GM19452 (cell line): ENCODE measurements around the gene CA14.
"Not testable (repeated sequence)": the region's sequence is repeated elsewhere in the genome, so short reads cannot be mapped to it uniquely, and the experiment has no call there.

Experiments used
- ATAC-seq: cut with Tn5 transposase; IDR thresholded peaks from one replicate; pipeline ENCODE4 v1.9.1; 2021; ENCODE audit not compliant: unreplicated experiment

CA14 gene

DNA sequence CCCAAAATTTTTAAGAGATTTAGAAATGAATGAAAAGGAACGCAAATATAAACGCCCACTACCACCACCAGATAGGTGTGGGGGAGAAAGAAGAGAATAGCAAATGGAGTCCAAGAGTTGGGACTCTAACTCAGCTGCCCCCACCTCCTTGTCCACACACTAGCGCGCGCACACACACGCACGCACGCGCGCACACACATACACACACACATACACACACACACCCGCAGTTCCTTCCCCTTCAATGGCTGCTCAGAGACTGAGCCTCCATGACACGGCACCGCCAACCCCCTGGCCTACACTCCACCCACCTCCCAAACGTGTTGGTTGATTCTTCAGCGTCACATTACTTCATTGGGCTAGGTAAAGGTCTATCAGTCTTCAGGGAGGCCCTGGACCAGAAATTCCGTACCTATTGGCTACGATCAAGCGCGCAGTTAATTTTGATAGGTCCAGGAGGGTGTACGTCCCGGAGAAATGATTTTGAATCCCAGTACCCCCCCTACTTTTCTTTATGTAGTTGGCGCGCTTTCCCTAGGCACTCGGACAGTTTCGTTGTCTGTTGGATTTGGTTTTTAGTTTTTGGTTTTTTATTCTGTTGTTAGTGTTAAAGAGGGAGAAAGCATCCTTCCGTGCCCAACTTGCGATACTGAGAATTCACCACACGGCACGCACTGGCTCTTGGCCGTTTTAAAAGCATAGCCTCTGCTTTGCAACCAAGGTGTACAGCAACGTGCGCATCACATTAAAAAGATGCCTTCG lies 21.5 kb upstream of the CA14 start, which contains the start of gene ANP32E:
Gene ANP32E (minus strand): TSS at position 261 of the 762 bp plus-strand sequence. CDS start 326 bp downstream, outside the sequence.
- peak; percentile 76 for ATAC-seq

- ATAC-seq = no peak
These were observed 20.9 kb upstream of the CA14 start for GRCh38 chr1:150236614-150237100.

- not testable (repeated sequence) for ATAC-seq
These were observed 20.4 kb upstream of the CA14 start for GRCh38 chr1:150237176-150237575.

DNA sequence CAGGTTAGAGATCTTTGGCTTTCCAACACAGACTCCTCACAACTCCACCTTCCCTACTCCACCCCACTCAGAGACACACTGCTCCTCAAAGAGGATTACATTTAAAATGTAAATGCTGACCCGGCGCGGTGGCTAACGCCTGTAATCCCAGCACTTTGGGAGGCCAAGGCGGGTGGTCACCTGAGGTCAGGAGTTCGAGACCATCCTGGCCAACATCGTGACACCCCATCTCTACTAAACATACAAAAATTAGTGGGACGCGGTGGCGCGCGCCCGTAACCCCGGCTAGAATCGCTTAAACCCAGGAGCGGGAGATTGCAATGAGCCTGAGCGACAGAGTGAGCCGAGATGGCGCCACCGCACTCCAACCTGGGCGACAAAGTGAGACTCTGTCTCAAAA lies 19.8 kb upstream of the CA14 start:
- no peak for ATAC-seq

DNA sequence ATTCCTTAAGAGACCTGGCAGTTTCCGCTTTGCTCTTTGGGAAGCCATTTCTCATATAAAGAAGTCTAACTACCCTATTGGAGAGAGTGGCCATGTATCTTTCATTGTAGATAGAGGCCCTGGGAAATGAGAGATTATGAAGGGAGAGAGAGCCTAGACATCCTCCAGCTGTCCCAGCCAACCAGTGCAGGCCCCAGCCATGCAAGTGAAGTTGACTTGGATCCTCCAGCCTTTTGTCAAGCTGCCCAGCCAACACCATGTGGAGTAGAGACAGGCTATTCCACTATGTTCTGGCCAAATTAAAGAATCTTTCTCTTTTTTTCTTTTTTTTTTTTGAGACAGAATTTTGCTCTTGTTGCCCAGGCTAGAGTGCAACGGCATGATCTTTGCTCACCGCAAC lies 14.6 kb upstream of the CA14 start:
- ATAC-seq = no peak

DNA sequence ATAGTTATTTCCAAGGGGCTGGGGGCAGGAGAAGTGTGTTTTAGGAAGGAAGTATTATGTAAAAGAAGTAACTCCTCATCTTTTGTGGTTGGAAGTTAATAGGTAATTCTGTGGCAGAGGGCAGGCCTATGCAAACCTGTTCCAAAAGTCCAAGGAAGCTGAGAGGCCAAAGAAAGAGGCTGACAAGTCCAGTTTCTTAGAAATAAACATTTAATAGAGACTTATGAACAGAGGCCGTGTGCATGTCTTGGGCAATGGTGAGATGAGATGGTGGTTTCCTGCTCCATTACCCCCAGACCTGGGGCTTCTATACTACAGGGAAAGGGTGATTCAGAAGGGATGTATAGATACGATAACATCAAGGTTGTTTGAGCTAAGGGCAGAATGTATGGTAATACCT lies 7.6 kb upstream of the CA14 start:
- no peak for ATAC-seq

DNA sequence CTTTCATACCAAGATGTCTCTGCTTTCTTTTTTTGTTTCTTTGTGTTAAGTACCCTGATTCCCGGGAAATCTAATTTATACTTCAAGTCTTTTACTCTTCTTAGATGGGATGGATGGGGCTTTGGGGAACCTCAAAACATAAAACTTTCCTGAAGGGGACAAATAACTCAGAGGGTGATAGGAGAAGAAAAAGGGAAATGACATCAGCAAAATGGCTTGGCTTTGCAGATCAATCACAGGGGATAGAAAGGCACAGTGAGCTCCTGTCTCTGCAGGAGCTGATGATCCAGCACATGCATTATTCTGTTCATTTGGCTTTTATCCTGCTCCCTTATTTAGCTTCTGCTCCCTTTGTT lies 1.4 kb upstream of the CA14 start:
- ATAC-seq = no peak

GRCh38 chr1:150256554-150257341 lies 826 bp upstream of the CA14 start:
- no peak for ATAC-seq

- ATAC-seq = no peak
These were observed 1.6 kb downstream of the CA14 start for GRCh38 chr1:150259217-150259616.

DNA sequence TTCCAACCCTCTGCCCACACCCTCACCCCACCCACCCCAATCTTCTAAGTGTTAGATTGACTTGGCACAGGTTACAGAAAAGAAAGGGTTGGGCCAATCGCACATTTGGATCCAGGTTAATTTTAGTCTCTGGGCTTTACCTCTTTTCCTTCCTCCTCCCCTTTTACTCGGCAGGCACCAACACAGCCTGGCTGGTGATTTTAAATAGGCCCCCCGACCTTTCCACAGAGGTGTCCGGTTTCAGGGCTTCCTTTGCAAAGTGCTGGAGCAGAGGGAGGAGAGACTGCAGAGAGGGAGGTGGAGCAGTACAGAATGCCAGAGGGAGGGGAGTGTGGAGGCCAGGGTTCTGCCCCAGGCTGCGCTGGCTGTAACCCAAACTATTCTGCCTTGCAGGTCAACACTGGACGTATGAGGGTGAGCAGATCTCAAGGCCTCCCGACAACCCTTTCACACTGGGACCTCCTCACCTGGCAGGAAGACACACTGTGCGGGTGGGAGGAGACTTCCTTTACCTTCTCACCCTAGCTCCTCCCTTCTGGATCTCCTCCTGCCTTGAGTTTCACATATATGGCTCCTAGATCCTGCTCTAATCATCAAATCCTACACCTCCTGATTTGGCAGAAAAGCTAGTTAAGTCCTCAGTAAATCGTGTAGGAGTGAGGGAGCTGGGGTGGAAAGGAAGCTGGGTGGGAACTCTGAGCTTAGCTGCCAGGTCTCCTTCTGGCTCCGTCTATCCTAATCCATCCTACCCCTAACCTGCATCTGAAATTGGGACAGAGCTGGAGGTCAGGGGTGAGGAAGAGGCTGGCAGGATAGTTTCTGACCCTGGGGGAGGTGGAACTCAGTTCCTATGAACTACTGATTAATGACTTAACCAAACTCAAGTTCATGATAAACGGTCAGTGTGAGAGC lies 2.4 kb downstream of the CA14 start:
- ATAC-seq = no peak

DNA sequence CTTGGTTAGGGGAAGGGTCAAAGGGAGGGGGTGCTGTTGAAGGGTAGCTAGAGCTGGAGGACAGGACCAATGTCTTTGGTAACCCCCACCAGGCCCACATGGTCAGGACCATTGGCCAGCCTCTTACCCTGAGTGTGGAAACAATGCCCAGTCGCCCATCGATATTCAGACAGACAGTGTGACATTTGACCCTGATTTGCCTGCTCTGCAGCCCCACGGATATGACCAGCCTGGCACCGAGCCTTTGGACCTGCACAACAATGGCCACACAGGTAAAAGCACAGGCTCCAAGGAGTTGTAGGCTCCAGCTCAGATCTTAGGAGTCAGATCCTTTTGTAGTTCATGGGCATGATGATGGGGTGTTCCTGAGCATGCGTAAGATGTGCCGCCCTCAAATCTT lies 3.8 kb downstream of the CA14 start:
- ATAC-seq = no peak

DNA sequence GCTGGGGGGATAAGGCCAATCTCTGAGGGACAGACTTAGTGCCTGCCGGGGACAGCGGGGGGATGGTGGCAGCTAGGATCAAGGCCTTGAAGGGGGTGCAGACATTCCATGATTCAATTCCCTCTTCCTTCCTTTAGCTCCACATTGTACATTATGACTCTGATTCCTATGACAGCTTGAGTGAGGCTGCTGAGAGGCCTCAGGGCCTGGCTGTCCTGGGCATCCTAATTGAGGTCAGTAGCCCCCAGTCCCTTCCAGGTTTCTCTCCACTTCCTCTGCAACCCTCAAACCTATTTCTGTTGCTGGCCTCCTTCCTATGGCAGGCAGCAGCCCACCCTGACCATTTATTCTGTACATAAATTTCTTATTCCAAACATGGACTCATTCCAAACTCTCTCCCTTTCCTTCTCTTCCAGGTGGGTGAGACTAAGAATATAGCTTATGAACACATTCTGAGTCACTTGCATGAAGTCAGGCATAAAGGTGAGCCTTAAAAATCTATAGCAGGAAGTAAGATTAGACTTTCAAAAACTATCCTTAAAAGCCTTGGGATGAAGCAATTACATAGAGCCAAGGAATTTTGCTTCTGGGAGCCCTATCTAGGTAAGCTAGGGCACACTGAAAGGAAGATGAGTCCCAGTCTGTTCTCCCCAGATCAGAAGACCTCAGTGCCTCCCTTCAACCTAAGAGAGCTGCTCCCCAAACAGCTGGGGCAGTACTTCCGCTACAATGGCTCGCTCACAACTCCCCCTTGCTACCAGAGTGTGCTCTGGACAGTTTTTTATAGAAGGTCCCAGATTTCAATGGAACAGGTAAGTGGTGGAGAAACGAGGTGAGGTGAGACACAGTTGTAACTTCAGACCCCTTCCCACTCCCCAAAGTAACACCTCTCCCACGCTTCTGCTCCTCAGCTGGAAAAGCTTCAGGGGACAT lies 5.1 kb downstream of the CA14 start:
- no peak for ATAC-seq

- ATAC-seq = no peak
These were observed 6.0 kb downstream of the CA14 start for GRCh38 chr1:150263549-150263948.

GRCh38 chr1:150267896-150268295 lies 10.3 kb downstream of the CA14 start:
- no peak for ATAC-seq

DNA sequence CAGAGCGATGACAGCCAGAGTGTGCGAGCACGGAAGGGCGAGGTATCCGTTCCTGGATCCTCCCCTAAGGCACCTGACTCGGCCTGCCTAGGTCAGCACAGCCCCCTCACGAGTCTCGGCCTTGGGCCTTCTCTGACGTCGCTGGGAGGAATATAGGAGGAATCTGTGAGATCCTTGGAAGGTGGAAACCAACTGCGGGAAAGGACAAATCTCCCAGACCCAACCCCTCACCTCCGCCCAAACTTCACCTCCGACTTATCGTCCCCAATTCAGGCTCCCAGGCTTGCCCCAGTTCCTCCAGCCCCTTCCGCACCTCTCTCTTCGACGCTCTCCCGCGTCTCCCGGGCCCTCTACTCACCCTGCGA lies 10.7 kb downstream of the CA14 start:
- no peak for ATAC-seq

GRCh38 chr1:150268705-150269403 lies 11.3 kb downstream of the CA14 start, which contains the start of gene APH1A:
TSS of gene APH1A (minus strand) at chr1:150269016. CDS start at chr1:150268810, 206 bp downstream.
- peak; percentile 85 for ATAC-seq

- no peak for ATAC-seq
These were observed 11.9 kb downstream of the CA14 start for GRCh38 chr1:150269451-150269850.

DNA sequence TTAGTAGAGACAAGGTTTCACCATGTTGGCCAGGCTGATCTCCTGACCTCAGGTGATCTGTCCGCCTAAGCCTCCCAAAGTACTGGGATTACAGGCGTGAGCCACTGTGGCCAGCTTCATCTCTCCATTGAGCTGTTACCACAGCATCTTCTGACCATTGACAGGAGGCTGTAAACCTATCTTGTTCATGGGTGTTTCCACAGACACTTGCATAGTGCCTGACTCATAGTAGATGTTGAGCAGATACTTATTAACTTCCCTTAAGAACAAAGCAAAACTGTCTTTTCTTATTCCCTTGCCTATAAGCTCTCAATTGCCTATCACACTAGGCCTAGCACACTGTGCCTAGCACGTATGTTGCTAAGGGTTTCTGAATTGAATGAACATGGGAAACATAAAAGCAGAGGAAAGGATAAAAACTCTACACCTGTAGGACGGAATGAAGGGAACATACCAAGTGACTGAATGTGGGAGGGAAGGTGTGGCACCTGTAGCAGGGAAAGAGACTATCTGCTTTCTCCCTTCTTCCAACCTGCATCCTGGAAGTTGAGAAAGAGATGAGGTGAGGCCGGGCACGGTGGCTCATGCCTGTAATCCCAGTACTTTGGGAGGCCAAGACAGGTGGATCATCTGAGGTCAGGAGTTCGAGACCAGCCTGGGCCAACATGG lies 13.9 kb downstream of the CA14 start:
- ATAC-seq = no peak

GRCh38 chr1:150273311-150273710 lies 15.7 kb downstream of the CA14 start:
- no peak for ATAC-seq
